Measurements from ENCODE around the gene ELK3. TPM values are rescaled to one million over a fixed set of nuclear protein-coding genes. Genes with fewer than 3 reads are reported as not detected.

The ELK3 gene
- total RNA-seq, 1 experiment from 2014 or later: 9.4 TPM

- H3K9ac ChIP-seq (ENCODE audit: extremely low read depth, insufficient read length, low read length): no peak overlapping the region
- no peak overlapping the region for H2BK20ac ChIP-seq (ENCODE audit: low read depth, low read length, poor library complexity, severe bottlenecking)
- no peak overlapping the region for H3K56ac ChIP-seq (ENCODE audit: insufficient read length, low read depth, low read length)
- H3K79me2 ChIP-seq (ENCODE audit: insufficient read depth, low read length): no peaks in the 10 kb centered on the region
- TF ChIP-seq CTCF (conservative IDR thresholded peaks at IDR 0.05): no peak
- no peaks in the 10 kb centered on the region for H3K9me3 ChIP-seq (ENCODE audit: control insufficient read depth, low read depth, low read length)
- no peak overlapping the region for H2AK5ac ChIP-seq (ENCODE audit: insufficient read length, low read length)
- H2AFZ ChIP-seq (ENCODE audit: low read length): no peak overlapping the region
- Mint-ChIP-seq H3K4me3 (no peak overlapping the region), H3K4me1 (peaks cover 6 to 12% of the 10 kb centered on the region in 2 experiments), H3K9me3 (no peaks in the 10 kb centered on the region), H3K36me3 (ENCODE audit: insufficient read depth in 1 of 3, low read depth in 3 of 3) (no peaks in the 10 kb centered on the region), H3K27me3 (ENCODE audit: low read depth) (no peaks in the 10 kb centered on the region), H3K27ac (peak overlapping the region in 2 of 3 experiments; percentile 29 to 53; a peak in 3 of 7 replicates)
- H4K20me1 ChIP-seq (ENCODE audit: control insufficient read depth, insufficient read depth, insufficient read length): no peaks in the 10 kb centered on the region
- peaks cover 3% of the 10 kb centered on the region for H3K23me2 ChIP-seq (ENCODE audit: insufficient read length, low read depth, low read length, poor library complexity, severe bottlenecking)
- H2BK5ac ChIP-seq (ENCODE audit: insufficient read length, low read length): no peak overlapping the region
- no peak overlapping the region for H3K23ac ChIP-seq (ENCODE audit: insufficient read length, low read depth, low read length)
- no peak overlapping the region for H2BK15ac ChIP-seq (ENCODE audit: low read depth, low read length)
- no peak overlapping the region for H3K14ac ChIP-seq (ENCODE audit: insufficient read depth, low read length)
- H3K79me1 ChIP-seq (ENCODE audit: insufficient read depth, low read depth, low read length, poor library complexity, severe bottlenecking): no peaks in the 10 kb centered on the region
- no peak overlapping the region for H3T11ph ChIP-seq (ENCODE audit: low read length)
- no CpG with 5 or more reads among the region's 18 CpGs for WGBS (ENCODE audit: extremely low coverage, insufficient read length, low lambda C conversion rate)
- H3K27me3 ChIP-seq (ENCODE audit: insufficient read depth, low read length): no peaks in the 10 kb centered on the region
- no peak overlapping the region for H4K5ac ChIP-seq (ENCODE audit: insufficient read length, low read depth, low read length)
- DNase-seq: no peak
- H4K8ac ChIP-seq (replicated peaks; ENCODE audit: insufficient read length, low read depth, low read length): no peak overlapping the region
- H3K27ac ChIP-seq (ENCODE audit: insufficient read length, low read depth, low read length): no peak overlapping the region
- H3K4me2 ChIP-seq (ENCODE audit: insufficient read depth, insufficient read length, low read length): no peak overlapping the region
- no peak overlapping the region for H2BK12ac ChIP-seq (ENCODE audit: insufficient read length, low read depth, low read length)
- H3K4me1 ChIP-seq (ENCODE audit: insufficient read depth, low read length): no peaks in the 10 kb centered on the region
- no peak overlapping the region for H3K4ac ChIP-seq (ENCODE audit: low read depth, low read length)
- no peak overlapping the region for H4K91ac ChIP-seq (ENCODE audit: insufficient read length, low read depth, low read length)
- H2BK120ac ChIP-seq (ENCODE audit: low read depth, low read length, poor library complexity, severe bottlenecking): no peak overlapping the region
- H3K18ac ChIP-seq (ENCODE audit: insufficient read length, low read depth, low read length): no peak overlapping the region
Measured at GRCh38 chr12:96239711-96240635, 45.8 kb downstream of the ELK3 start.

Data from H9 (cell line).